ENCODE measurements around the gene DRC7. TPM values are rescaled to one million over a fixed set of nuclear protein-coding genes. Genes with fewer than 3 reads are reported as not detected.

Gene DRC7
- total RNA-seq, 1 donor from 2014 or later = not detected

DNA sequence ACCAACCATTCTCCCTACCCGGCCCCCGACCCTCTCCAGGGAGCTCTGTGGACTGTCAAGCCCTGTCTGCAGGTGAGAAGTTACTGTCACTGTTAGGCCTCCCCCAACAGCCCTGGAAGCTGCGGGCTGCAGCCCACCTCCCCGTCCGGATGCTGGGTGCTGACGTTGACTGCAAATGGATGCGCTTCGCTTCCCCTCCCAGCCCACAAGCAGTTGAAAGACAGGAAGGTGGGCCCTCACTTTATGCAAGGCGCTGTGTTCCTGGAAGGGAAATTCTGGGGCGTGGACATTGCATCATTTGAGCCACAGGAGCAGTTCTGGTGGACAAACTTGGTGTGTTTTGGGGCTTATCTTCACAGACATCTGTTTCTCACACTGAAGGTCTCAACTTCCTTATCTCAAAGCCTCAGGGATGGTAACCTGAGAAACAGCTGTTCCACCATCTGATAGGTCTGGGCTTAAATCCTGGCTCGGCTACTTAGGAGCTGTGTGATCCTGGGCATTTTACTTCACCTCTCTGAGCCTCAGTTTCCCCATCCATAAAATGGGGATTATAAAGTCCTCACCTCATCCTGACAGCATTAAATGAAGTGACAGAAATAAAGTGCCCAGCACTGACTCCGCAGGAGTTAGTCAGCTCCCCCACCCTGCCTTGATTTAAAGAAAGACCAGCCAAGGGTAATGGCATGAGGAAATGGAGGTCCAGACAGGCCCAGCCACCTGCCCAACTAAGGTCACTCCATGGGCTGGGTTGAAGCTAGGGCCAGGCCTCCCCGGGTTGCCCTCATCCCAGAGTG, 4.6 kb upstream of the DRC7 start:
- TF ChIP-seq, protein P1, sequence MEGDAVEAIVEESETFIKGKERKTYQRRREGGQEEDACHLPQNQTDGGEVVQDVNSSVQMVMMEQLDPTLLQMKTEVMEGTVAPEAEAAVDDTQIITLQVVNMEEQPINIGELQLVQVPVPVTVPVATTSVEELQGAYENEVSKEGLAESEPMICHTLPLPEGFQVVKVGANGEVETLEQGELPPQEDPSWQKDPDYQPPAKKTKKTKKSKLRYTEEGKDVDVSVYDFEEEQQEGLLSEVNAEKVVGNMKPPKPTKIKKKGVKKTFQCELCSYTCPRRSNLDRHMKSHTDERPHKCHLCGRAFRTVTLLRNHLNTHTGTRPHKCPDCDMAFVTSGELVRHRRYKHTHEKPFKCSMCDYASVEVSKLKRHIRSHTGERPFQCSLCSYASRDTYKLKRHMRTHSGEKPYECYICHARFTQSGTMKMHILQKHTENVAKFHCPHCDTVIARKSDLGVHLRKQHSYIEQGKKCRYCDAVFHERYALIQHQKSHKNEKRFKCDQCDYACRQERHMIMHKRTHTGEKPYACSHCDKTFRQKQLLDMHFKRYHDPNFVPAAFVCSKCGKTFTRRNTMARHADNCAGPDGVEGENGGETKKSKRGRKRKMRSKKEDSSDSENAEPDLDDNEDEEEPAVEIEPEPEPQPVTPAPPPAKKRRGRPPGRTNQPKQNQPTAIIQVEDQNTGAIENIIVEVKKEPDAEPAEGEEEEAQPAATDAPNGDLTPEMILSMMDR (IDR thresholded peaks at IDR 0.05; ENCODE audit: partially characterized antibody, unreplicated experiment) = no peak
- H3K9me3 Mint-ChIP-seq (ENCODE audit: unreplicated experiment) = peaks cover 5% of the 10 kb centered on the region
- H3K27me3 Mint-ChIP-seq (ENCODE audit: unreplicated experiment) = peaks cover 8% of the 10 kb centered on the region
- H3K27ac Mint-ChIP-seq (ENCODE audit: unreplicated experiment) = peak overlapping the region; percentile 12
- peaks cover 7% of the 10 kb centered on the region for H3K4me1 Mint-ChIP-seq (ENCODE audit: low read depth, unreplicated experiment)
- no peak for DNase-seq
- H3K36me3 Mint-ChIP-seq (ENCODE audit: unreplicated experiment) = no peaks in the 10 kb centered on the region
- no peak overlapping the region for H3K4me3 Mint-ChIP-seq (ENCODE audit: unreplicated experiment)

DNA sequence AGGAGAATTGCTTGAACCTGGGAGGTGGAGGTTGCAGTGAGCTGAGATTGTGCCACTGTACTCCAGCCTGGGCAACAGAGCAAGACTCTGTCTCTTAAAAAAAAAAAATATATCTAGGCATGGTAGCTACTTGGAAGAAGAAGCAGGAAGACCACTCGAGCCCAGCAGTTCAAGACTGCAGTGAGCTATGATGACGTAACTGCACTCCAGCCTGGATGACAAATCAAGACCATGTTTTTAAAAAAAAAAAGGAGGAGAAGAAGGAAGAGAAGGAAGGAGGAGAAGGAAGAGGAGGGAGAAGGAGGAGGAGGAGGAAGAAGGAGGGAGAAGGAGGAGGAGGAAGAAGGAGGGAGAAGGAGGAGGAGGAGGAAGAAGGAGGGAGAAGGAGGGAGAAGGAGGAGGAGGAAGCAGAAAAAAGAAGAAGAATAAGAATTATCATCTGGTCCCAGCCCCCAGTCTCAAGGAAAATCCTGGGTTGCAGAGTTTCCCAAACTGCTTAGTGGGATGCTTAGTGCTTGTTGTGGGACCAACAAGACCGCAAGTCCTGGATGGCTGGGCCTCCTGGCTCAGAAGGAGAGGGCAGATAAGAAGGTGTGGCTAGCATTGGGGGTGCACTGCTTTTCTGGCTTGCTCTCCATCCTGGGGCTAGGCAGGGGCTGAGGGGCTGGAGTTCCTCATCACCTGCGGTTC, 3.7 kb upstream of the DRC7 start:
- Mint-ChIP-seq H3K36me3 (ENCODE audit: unreplicated experiment) (no peaks in the 10 kb centered on the region), H3K27me3 (ENCODE audit: unreplicated experiment) (peaks cover 10% of the 10 kb centered on the region), H3K4me3 (ENCODE audit: unreplicated experiment) (no peak overlapping the region), H3K27ac (ENCODE audit: unreplicated experiment) (no peak overlapping the region), H3K9me3 (ENCODE audit: unreplicated experiment) (peaks cover 5% of the 10 kb centered on the region), H3K4me1 (ENCODE audit: low read depth, unreplicated experiment) (peaks cover 7% of the 10 kb centered on the region)
- DNase-seq = no peak
- TF ChIP-seq, protein P1 (IDR thresholded peaks at IDR 0.05; ENCODE audit: partially characterized antibody, unreplicated experiment) = no peak

DNA sequence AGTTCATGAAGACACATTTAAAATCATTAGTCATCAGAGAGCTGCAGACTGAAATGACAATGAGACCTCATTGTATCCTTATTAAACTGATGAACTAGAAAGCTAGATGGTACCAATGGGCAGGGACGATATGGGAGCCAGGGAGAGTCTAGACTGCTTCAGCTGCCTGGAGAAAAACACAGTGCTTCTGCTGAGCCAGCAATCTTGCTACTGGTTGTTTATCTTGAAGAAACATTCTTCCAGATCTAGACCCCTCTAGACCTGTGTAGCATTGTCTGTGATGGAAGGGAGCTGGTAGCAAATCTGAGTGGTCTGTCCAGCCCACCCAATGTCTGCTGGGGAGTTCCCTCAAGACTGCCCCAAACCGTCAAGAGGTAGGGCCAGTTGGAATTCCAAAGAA, 2.0 kb upstream of the DRC7 start:
- TF ChIP-seq, protein P1 (IDR thresholded peaks at IDR 0.05; ENCODE audit: partially characterized antibody, unreplicated experiment) = no peak
- Mint-ChIP-seq H3K36me3 (ENCODE audit: unreplicated experiment) (no peaks in the 10 kb centered on the region), H3K4me3 (ENCODE audit: unreplicated experiment) (no peak overlapping the region), H3K9me3 (ENCODE audit: unreplicated experiment) (peaks cover 5% of the 10 kb centered on the region), H3K27ac (ENCODE audit: unreplicated experiment) (no peak overlapping the region), H3K4me1 (ENCODE audit: low read depth, unreplicated experiment) (peaks cover 7% of the 10 kb centered on the region), H3K27me3 (ENCODE audit: unreplicated experiment) (peaks cover 7% of the 10 kb centered on the region)
- DNase-seq = no peak

DNA sequence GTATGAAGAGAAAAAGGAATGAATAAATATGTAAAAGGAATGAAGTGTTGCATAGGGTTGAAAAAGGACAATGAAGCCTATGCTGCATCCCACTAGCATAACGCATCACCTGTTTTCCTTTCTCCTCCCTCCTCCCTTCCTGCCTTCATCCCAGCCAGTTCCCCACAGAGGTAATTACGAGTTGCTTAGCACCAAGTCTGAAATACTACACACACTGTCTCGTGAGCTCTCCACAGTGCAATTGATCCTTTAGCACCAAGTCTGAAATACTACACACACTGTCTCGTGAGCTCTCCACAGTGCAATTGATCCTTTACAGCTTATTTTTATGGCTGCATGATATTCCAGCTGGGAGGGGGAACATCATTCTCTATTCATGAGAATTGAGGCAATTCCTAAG, 1.1 kb upstream of the DRC7 start:
- TF ChIP-seq, protein P1 (IDR thresholded peaks at IDR 0.05; ENCODE audit: partially characterized antibody, unreplicated experiment) = no peak
- no peaks in the 10 kb centered on the region for H3K36me3 Mint-ChIP-seq (ENCODE audit: unreplicated experiment)

DNA sequence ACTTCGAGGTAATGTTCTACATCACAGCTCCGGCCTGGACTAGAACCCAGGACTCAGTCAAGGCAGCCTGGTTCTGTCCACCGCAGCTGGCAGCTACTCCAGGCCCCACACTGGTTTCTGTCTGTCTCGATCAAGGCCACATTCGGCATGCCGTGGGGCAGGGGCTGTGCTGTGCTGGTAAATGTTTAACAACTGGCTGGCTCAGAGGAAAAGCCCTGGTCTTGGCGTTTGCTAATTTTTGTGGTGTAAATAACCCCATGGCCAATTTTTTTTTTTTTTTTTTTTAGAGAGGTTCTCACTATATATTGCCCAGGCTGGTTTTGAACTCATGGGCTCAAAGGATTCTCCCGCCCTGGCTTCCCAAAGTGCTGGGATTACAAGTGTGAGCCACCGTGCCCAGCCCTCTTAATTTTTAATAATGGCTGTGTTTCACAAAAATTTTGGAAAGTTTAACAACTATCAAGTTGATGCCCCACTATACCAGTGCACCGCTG, 328 bp upstream of the DRC7 start:
- TF ChIP-seq, protein P1 (IDR thresholded peaks at IDR 0.05; ENCODE audit: partially characterized antibody, unreplicated experiment) = no peak
- Mint-ChIP-seq H3K9me3 (ENCODE audit: unreplicated experiment) (no peaks in the 10 kb centered on the region), H3K4me3 (ENCODE audit: unreplicated experiment) (peak overlapping the region; percentile 64), H3K27ac (ENCODE audit: unreplicated experiment) (no peak overlapping the region), H3K36me3 (ENCODE audit: unreplicated experiment) (no peaks in the 10 kb centered on the region), H3K27me3 (ENCODE audit: unreplicated experiment) (peaks cover 2% of the 10 kb centered on the region), H3K4me1 (ENCODE audit: low read depth, unreplicated experiment) (peaks cover 5% of the 10 kb centered on the region)
- DNase-seq = no peak

More for the DNA sequence above, 1.1 kb upstream of the DRC7 start:
- Mint-ChIP-seq H3K4me1 (ENCODE audit: low read depth, unreplicated experiment) (peaks cover 7% of the 10 kb centered on the region), H3K27me3 (ENCODE audit: unreplicated experiment) (peaks cover 2% of the 10 kb centered on the region), H3K4me3 (ENCODE audit: unreplicated experiment) (no peak overlapping the region), H3K27ac (ENCODE audit: unreplicated experiment) (no peak overlapping the region), H3K9me3 (ENCODE audit: unreplicated experiment) (no peaks in the 10 kb centered on the region)
- no peak for DNase-seq

All from glutamatergic neuron (in vitro differentiated cells).